ENCODE results near the gene RARB. TPM values are rescaled to one million over a fixed set of nuclear protein-coding genes. Genes with fewer than 3 reads are reported as not detected.

The RARB gene
- total and polyA plus RNA-seq, 9 donors: 12.0 to 23.2 (median 16.1) TPM

GRCh38 chr3:25511972-25512721 is 84.1 kb downstream of the RARB start:
- Histone ChIP-seq H3K9me3 (replicated peaks; ENCODE audit: control insufficient read depth, low read depth, low read length) (no peaks in the 10 kb centered on the region), H3K27me3 (ENCODE audit: control insufficient read depth, insufficient read depth, low read length) (no peaks in the 10 kb centered on the region), H3K36me3 (ENCODE audit: control insufficient read depth, insufficient read depth, low read length) (no peaks in the 10 kb centered on the region), H3K4me3 (ENCODE audit: low read length) (no peak overlapping the region), H3K4me1 (ENCODE audit: control insufficient read depth, insufficient read depth, low read length) (peaks cover 21% of the 10 kb centered on the region), H3K27ac (ENCODE audit: low read length) (no peak overlapping the region)
- DNase-seq: no peak
- WGBS (ENCODE audit: insufficient coverage): 98% methylated on average over 5 of the region's 10 CpGs

- no peak overlapping the region for H3K4me3 ChIP-seq (ENCODE audit: low read length)
- no peaks in the 10 kb centered on the region for H3K36me3 ChIP-seq (ENCODE audit: control insufficient read depth, insufficient read depth, low read length)
- peak; percentile 63 for DNase-seq
- no peak overlapping the region for H3K27ac ChIP-seq (ENCODE audit: low read length)
- WGBS (ENCODE audit: insufficient coverage): no CpG with 5 or more reads among the region's 3 CpGs
- peaks cover 15% of the 10 kb centered on the region for H3K4me1 ChIP-seq (ENCODE audit: control insufficient read depth, insufficient read depth, low read length)
- H3K27me3 ChIP-seq (ENCODE audit: control insufficient read depth, insufficient read depth, low read length): no peaks in the 10 kb centered on the region
- H3K9me3 ChIP-seq (replicated peaks; ENCODE audit: control insufficient read depth, low read depth, low read length): no peaks in the 10 kb centered on the region
Measured at GRCh38 chr3:25513642-25514266, 85.7 kb downstream of the RARB start.

- Histone ChIP-seq H3K27ac (ENCODE audit: low read length) (no peak overlapping the region), H3K4me1 (ENCODE audit: control insufficient read depth, insufficient read depth, low read length) (peaks cover 5% of the 10 kb centered on the region), H3K36me3 (ENCODE audit: control insufficient read depth, insufficient read depth, low read length) (no peaks in the 10 kb centered on the region), H3K4me3 (ENCODE audit: low read length) (no peak overlapping the region), H3K9me3 (replicated peaks; ENCODE audit: control insufficient read depth, low read depth, low read length) (no peaks in the 10 kb centered on the region), H3K27me3 (ENCODE audit: control insufficient read depth, insufficient read depth, low read length) (no peaks in the 10 kb centered on the region)
- DNase-seq: no peak
Measured at GRCh38 chr3:25515171-25515570, 87.1 kb downstream of the RARB start.

GRCh38 chr3:25520926-25521559 is 93.0 kb downstream of the RARB start:
- no peak overlapping the region for H3K27ac ChIP-seq (ENCODE audit: low read length)
- WGBS (ENCODE audit: insufficient coverage): 93% methylated on average over 7 of the region's 8 CpGs
- no peaks in the 10 kb centered on the region for H3K36me3 ChIP-seq (ENCODE audit: control insufficient read depth, insufficient read depth, low read length)
- no peak overlapping the region for H3K4me3 ChIP-seq (ENCODE audit: low read length)
- H3K27me3 ChIP-seq (ENCODE audit: control insufficient read depth, insufficient read depth, low read length): no peaks in the 10 kb centered on the region
- peaks cover 2% of the 10 kb centered on the region for H3K4me1 ChIP-seq (ENCODE audit: control insufficient read depth, insufficient read depth, low read length)
- H3K9me3 ChIP-seq (replicated peaks; ENCODE audit: control insufficient read depth, low read depth, low read length): no peaks in the 10 kb centered on the region
- DNase-seq: no peak

GRCh38 chr3:25527336-25527735 is 99.3 kb downstream of the RARB start:
- Histone ChIP-seq H3K4me1 (ENCODE audit: control insufficient read depth, insufficient read depth, low read length) (peaks cover 6% of the 10 kb centered on the region), H3K27ac (ENCODE audit: low read length) (no peak overlapping the region), H3K9me3 (replicated peaks; ENCODE audit: control insufficient read depth, low read depth, low read length) (peaks cover 7% of the 10 kb centered on the region), H3K4me3 (ENCODE audit: low read length) (no peak overlapping the region), H3K36me3 (ENCODE audit: control insufficient read depth, insufficient read depth, low read length) (peaks cover 3% of the 10 kb centered on the region), H3K27me3 (ENCODE audit: control insufficient read depth, insufficient read depth, low read length) (no peaks in the 10 kb centered on the region)
- DNase-seq: no peak
- no CpG with 5 or more reads among the region's 3 CpGs for WGBS (ENCODE audit: insufficient coverage)

GRCh38 chr3:25527801-25528200 is 99.7 kb downstream of the RARB start:
- peaks cover 6% of the 10 kb centered on the region for H3K4me1 ChIP-seq (ENCODE audit: control insufficient read depth, insufficient read depth, low read length)
- H3K9me3 ChIP-seq (replicated peaks; ENCODE audit: control insufficient read depth, low read depth, low read length): peaks cover 10% of the 10 kb centered on the region
- no peaks in the 10 kb centered on the region for H3K27me3 ChIP-seq (ENCODE audit: control insufficient read depth, insufficient read depth, low read length)
- WGBS (ENCODE audit: insufficient coverage): 21% methylated on average over 2 of the region's 4 CpGs
- DNase-seq: peak; percentile 60
- H3K27ac ChIP-seq (ENCODE audit: low read length): no peak overlapping the region
- H3K4me3 ChIP-seq (ENCODE audit: low read length): no peak overlapping the region
- H3K36me3 ChIP-seq (ENCODE audit: control insufficient read depth, insufficient read depth, low read length): peaks cover 3% of the 10 kb centered on the region

GRCh38 chr3:25531971-25532370 is 103.9 kb downstream of the RARB start:
- Histone ChIP-seq H3K27ac (ENCODE audit: low read length) (no peak overlapping the region), H3K4me1 (ENCODE audit: control insufficient read depth, insufficient read depth, low read length) (peaks cover 9% of the 10 kb centered on the region), H3K4me3 (ENCODE audit: low read length) (no peak overlapping the region), H3K36me3 (ENCODE audit: control insufficient read depth, insufficient read depth, low read length) (peaks cover 3% of the 10 kb centered on the region), H3K27me3 (ENCODE audit: control insufficient read depth, insufficient read depth, low read length) (no peaks in the 10 kb centered on the region), H3K9me3 (replicated peaks; ENCODE audit: control insufficient read depth, low read depth, low read length) (peaks cover 10% of the 10 kb centered on the region)
- DNase-seq: peak; percentile 35

- WGBS (ENCODE audit: insufficient coverage): 43% methylated on average over 1 of the region's 3 CpGs
- Histone ChIP-seq H3K36me3 (ENCODE audit: control insufficient read depth, insufficient read depth, low read length) (peaks cover 3% of the 10 kb centered on the region), H3K4me1 (ENCODE audit: control insufficient read depth, insufficient read depth, low read length) (peaks cover 13% of the 10 kb centered on the region), H3K4me3 (ENCODE audit: low read length) (no peak overlapping the region), H3K9me3 (replicated peaks; ENCODE audit: control insufficient read depth, low read depth, low read length) (peaks cover 10% of the 10 kb centered on the region), H3K27ac (ENCODE audit: low read length) (no peak overlapping the region), H3K27me3 (ENCODE audit: control insufficient read depth, insufficient read depth, low read length) (no peaks in the 10 kb centered on the region)
- DNase-seq: peak; percentile 37
Measured at GRCh38 chr3:25532431-25533162, 104.5 kb downstream of the RARB start.

GRCh38 chr3:25533399-25533798 is 105.3 kb downstream of the RARB start:
- WGBS (ENCODE audit: insufficient coverage): no CpG with 5 or more reads among the region's 2 CpGs
- H3K27ac ChIP-seq (ENCODE audit: low read length): no peak overlapping the region
- H3K9me3 ChIP-seq (replicated peaks; ENCODE audit: control insufficient read depth, low read depth, low read length): peaks cover 10% of the 10 kb centered on the region
- no peak for DNase-seq
- H3K36me3 ChIP-seq (ENCODE audit: control insufficient read depth, insufficient read depth, low read length): peaks cover 3% of the 10 kb centered on the region
- H3K27me3 ChIP-seq (ENCODE audit: control insufficient read depth, insufficient read depth, low read length): no peaks in the 10 kb centered on the region
- H3K4me1 ChIP-seq (ENCODE audit: control insufficient read depth, insufficient read depth, low read length): peaks cover 6% of the 10 kb centered on the region
- no peak overlapping the region for H3K4me3 ChIP-seq (ENCODE audit: low read length)

GRCh38 chr3:25534007-25534406 is 105.9 kb downstream of the RARB start:
- Histone ChIP-seq H3K4me3 (ENCODE audit: low read length) (no peak overlapping the region), H3K4me1 (ENCODE audit: control insufficient read depth, insufficient read depth, low read length) (peaks cover 6% of the 10 kb centered on the region), H3K9me3 (replicated peaks; ENCODE audit: control insufficient read depth, low read depth, low read length) (peaks cover 10% of the 10 kb centered on the region), H3K27me3 (ENCODE audit: control insufficient read depth, insufficient read depth, low read length) (no peaks in the 10 kb centered on the region), H3K27ac (ENCODE audit: low read length) (no peak overlapping the region), H3K36me3 (ENCODE audit: control insufficient read depth, insufficient read depth, low read length) (peaks cover 3% of the 10 kb centered on the region)
- DNase-seq: no peak
- WGBS (ENCODE audit: insufficient coverage): no CpG with 5 or more reads among the region's 1 CpG
